Right lobe of liver (tissue), 4 donors: ENCODE measurements around the gene SLC6A11.

Source experiments
- CTCF ChIP-seq, 4 donors: fragments of 200-600 bp in 3 of 4; fragments of 450-650 bp in 1 of 4; IDR thresholded peaks; one replicate each; pipeline versions ENCODE4 v1.5.1 to v1.8.0; 2016 to 2022; ENCODE audit warnings: antibody characterized with exemption in 4 of 4, mild to moderate bottlenecking in 2 of 4
- POLR2A ChIP-seq: fragments of 450-650 bp; IDR thresholded peaks from one replicate; pipeline ENCODE4 v1.6.1; 2017; ENCODE audit warnings: antibody characterized with exemption, mild to moderate bottlenecking
- donor health status: DM: no; HTN: no; CAD: no.
- donor health status: DM: no; HTN: no; CAD: no.
- donor health status: DM: no; HTN: yes; CAD: no.

DNA sequence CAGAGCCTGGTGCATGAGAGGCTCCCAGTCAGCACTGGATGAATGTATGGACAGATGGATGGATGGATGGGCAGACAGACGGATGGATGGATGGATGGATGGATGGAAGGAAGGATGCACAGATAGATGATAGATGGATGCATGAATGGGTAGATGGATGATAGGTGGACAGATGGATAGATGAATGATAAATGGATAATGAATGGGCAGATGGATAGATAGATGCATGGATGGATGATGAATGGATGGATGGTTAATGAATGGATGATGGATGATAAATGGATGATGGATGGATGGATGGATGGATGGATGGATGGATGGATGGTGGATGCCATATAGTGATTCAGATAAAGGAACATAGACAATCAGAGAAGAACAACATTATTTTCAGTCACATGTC, 71.0 kb downstream of the SLC6A11 start:
- TF ChIP-seq CTCF (IDR thresholded peaks at IDR 0.05) (no peak), POLR2A (no peak)
